NCI-H128 (cell line): ENCODE measurements around the gene MRPL34.

ENCODE experiments used
- DNase-seq: peaks from one replicate; lab custom pipeline; 2025; ENCODE audit not compliant: unreplicated experiment; lab: John Stamatoyannopoulos, UW

The MRPL34 gene

GRCh38 chr19:17309198-17309964 lies 3.7 kb downstream of the MRPL34 start, which contains the start of gene DDA1:
Gene DDA1, plus strand, starts transcription at chr19:17309563. Its CDS starts 92 bp downstream, at chr19:17309655.
- DNase-seq = peak; percentile 97

- no peak for DNase-seq
Observed at GRCh38 chr19:17309965-17310461, 4.3 kb downstream of the MRPL34 start.

GRCh38 chr19:17311455-17312188 lies 6.0 kb downstream of the MRPL34 start:
- no peak for DNase-seq

GRCh38 chr19:17312189-17313113 lies 6.8 kb downstream of the MRPL34 start:
- DNase-seq = no peak

- DNase-seq = no peak
Observed at GRCh38 chr19:17314007-17314593, 8.4 kb downstream of the MRPL34 start.

GRCh38 chr19:17318966-17319365 lies 13.3 kb downstream of the MRPL34 start:
- no peak for DNase-seq

GRCh38 chr19:17319473-17320238 lies 14.0 kb downstream of the MRPL34 start:
- no peak for DNase-seq

- DNase-seq = no peak
Observed at GRCh38 chr19:17320435-17320834, 14.8 kb downstream of the MRPL34 start.

- no peak for DNase-seq
Observed at GRCh38 chr19:17321655-17322489, 16.2 kb downstream of the MRPL34 start.

GRCh38 chr19:17322854-17323253 lies 17.2 kb downstream of the MRPL34 start:
- no peak for DNase-seq

- DNase-seq = no peak
Observed at GRCh38 chr19:17323300-17323963, 17.8 kb downstream of the MRPL34 start.

GRCh38 chr19:17323964-17324332 lies 18.3 kb downstream of the MRPL34 start:
- DNase-seq = no peak

GRCh38 chr19:17324357-17325114 lies 18.9 kb downstream of the MRPL34 start:
- no peak for DNase-seq

- DNase-seq = no peak
Observed at GRCh38 chr19:17325133-17325532, 19.5 kb downstream of the MRPL34 start.

- DNase-seq = no peak
Observed at GRCh38 chr19:17325881-17326594, 20.4 kb downstream of the MRPL34 start.

GRCh38 chr19:17326595-17326966 lies 20.9 kb downstream of the MRPL34 start:
- no peak for DNase-seq

GRCh38 chr19:17327068-17327653 lies 21.5 kb downstream of the MRPL34 start:
- DNase-seq = no peak
